DOHH2 (cell line): Measurements from ENCODE around the gene L3MBTL2.

Source experiments
- H3F3A ChIP-seq: fragments of 200-600 bp; sonication (generic), shearing (Covaris generic); 2 replicates; pipeline ENCODE4 v1.6.0; 2016; ENCODE audit warnings: antibody characterized with exemption, mild to moderate bottlenecking; ENCODE audit not compliant: control insufficient read depth, insufficient read depth
- H3K27ac ChIP-seq: fragments of 200-600 bp; sonication (generic); 2 replicates; pipeline ENCODE4 v1.5.1; 2014; ENCODE audit warnings: low read depth, mild to moderate bottlenecking, low read length, moderate library complexity
- H3K27me3 ChIP-seq: fragments of 200-600 bp; sonication (generic); 2 replicates; pipeline ENCODE4 v1.6.1; 2014; ENCODE audit warnings: mild to moderate bottlenecking, low read length, mixed read lengths; ENCODE audit not compliant: control insufficient read depth
- H3K36me3 ChIP-seq: fragments of 200-600 bp; sonication (generic); 2 replicates; pipeline ENCODE4 v1.6.1; 2014; ENCODE audit warnings: mild to moderate bottlenecking, low read length, moderate library complexity, mixed read lengths; ENCODE audit not compliant: control insufficient read depth
- H3K4me1 ChIP-seq: fragments of 200-600 bp; sonication (generic); 2 replicates; pipeline ENCODE4 v1.6.1; 2014; ENCODE audit warnings: mild to moderate bottlenecking, low read length, mixed read lengths; ENCODE audit not compliant: control insufficient read depth
- H3K4me2 ChIP-seq: fragments of 200-600 bp; sonication (generic); 2 replicates; pipeline ENCODE4 v1.6.0; 2014; ENCODE audit warnings: mild to moderate bottlenecking, low read length, moderate library complexity
- H3K4me3 ChIP-seq: fragments of 200-600 bp; sonication (generic); 2 replicates; pipeline ENCODE4 v1.5.1; 2014; ENCODE audit warnings: mild to moderate bottlenecking, low read length, mixed read lengths
- H3K79me2 ChIP-seq: fragments of 200-600 bp; sonication (generic); 2 replicates; pipeline ENCODE4 v1.6.1; 2014; ENCODE audit warnings: mild to moderate bottlenecking, low read length, mixed read lengths; ENCODE audit not compliant: control insufficient read depth
- H3K9me2 ChIP-seq: fragments of 200-600 bp; sonication (generic); replicated peaks from 2 replicates; pipeline ENCODE4 v1.6.1; 2014; ENCODE audit warnings: mild to moderate bottlenecking, low read length, mixed read lengths; ENCODE audit not compliant: control insufficient read depth
- H3K9me3 ChIP-seq: fragments of 200-600 bp; sonication (generic); 2 replicates; pipeline ENCODE4 v1.6.1; 2014; ENCODE audit warnings: antibody characterized with exemption, low read length, mixed read lengths; ENCODE audit not compliant: control insufficient read depth, insufficient read depth
- H4K20me1 ChIP-seq: fragments of 200-600 bp; sonication (generic); 2 replicates; pipeline ENCODE4 v1.6.0; 2014; ENCODE audit warnings: low read depth, mild to moderate bottlenecking, antibody characterized with exemption, low read length, moderate library complexity; ENCODE audit not compliant: control insufficient read depth, insufficient read depth
- CTCF ChIP-seq: fragments of 200-600 bp; sonication (generic); IDR thresholded peaks from one replicate; pipeline ENCODE4 v1.5.1; 2014; ENCODE audit warnings: antibody characterized with exemption, mild to moderate bottlenecking, low read depth, low read length; ENCODE audit not compliant: poor library complexity, severe bottlenecking
- EZH2phosphoT487 ChIP-seq: fragments of 200-600 bp; sonication (generic); IDR thresholded peaks from 2 replicates; pipeline ENCODE4 v1.6.1; 2017; ENCODE audit warnings: borderline replicate concordance, mild to moderate bottlenecking, antibody characterized with exemption, low read length, moderate library complexity, mixed read lengths

The L3MBTL2 gene

GRCh38 chr22:41247703-41248102 lies 42.6 kb downstream of the L3MBTL2 start:
- no peaks in the 10 kb centered on the region for H3K4me1 ChIP-seq
- peaks cover 66% of the 10 kb centered on the region for H3K36me3 ChIP-seq
- H3K27me3 ChIP-seq = no peaks in the 10 kb centered on the region
- no peak overlapping the region for H3K4me3 ChIP-seq
- H3K4me2 ChIP-seq = no peak overlapping the region
- no peaks in the 10 kb centered on the region for H3K9me3 ChIP-seq
- H4K20me1 ChIP-seq = no peaks in the 10 kb centered on the region
- H3K79me2 ChIP-seq = no peaks in the 10 kb centered on the region
- TF ChIP-seq CTCF (no peak), EZH2phosphoT487 (no peak)
- H3F3A ChIP-seq = peaks cover 10% of the 10 kb centered on the region; the same call in 1 of the 2 replicates
- no peak overlapping the region for H3K27ac ChIP-seq
- no peaks in the 10 kb centered on the region for H3K9me2 ChIP-seq

- H3K4me1 ChIP-seq = no peaks in the 10 kb centered on the region
- no peaks in the 10 kb centered on the region for H4K20me1 ChIP-seq
- H3F3A ChIP-seq = peaks cover 10% of the 10 kb centered on the region; the same call in 1 of the 2 replicates
- no peaks in the 10 kb centered on the region for H3K27me3 ChIP-seq
- TF ChIP-seq EZH2phosphoT487 = no peak
- no peak for TF ChIP-seq CTCF
- no peaks in the 10 kb centered on the region for H3K9me3 ChIP-seq
- no peaks in the 10 kb centered on the region for H3K9me2 ChIP-seq
- no peak overlapping the region for H3K4me2 ChIP-seq
- no peak overlapping the region for H3K27ac ChIP-seq
- H3K79me2 ChIP-seq = no peaks in the 10 kb centered on the region
- no peak overlapping the region for H3K4me3 ChIP-seq
- H3K36me3 ChIP-seq = peaks cover 72% of the 10 kb centered on the region
Measured at GRCh38 chr22:41248314-41248713, 43.2 kb downstream of the L3MBTL2 start.

GRCh38 chr22:41248758-41249157 lies 43.6 kb downstream of the L3MBTL2 start:
- Histone ChIP-seq H3K4me3 (no peak overlapping the region), H3F3A (peaks cover 10% of the 10 kb centered on the region; the same call in 1 of the 2 replicates), H3K4me2 (no peak overlapping the region), H3K36me3 (peaks cover 76% of the 10 kb centered on the region), H3K27me3 (no peaks in the 10 kb centered on the region), H3K4me1 (no peaks in the 10 kb centered on the region), H4K20me1 (no peaks in the 10 kb centered on the region), H3K27ac (no peak overlapping the region), H3K9me2 (no peaks in the 10 kb centered on the region), H3K9me3 (no peaks in the 10 kb centered on the region), H3K79me2 (no peaks in the 10 kb centered on the region)
- TF ChIP-seq CTCF (no peak), EZH2phosphoT487 (no peak)
